ENCODE data around the gene ETNK2. TPM values are rescaled to one million over a fixed set of nuclear protein-coding genes. Genes with fewer than 3 reads are reported as not detected.

The ETNK2 gene
- total RNA-seq, 4 donors from 2014 or later: 6.1 to 21.1 (median 9.5) TPM

- Histone ChIP-seq H3K9me3 (no peaks in the 10 kb centered on the region), H3K36me3 (peaks cover 0 to 29% of the 10 kb centered on the region in 2 donors), H3K4me1 (peaks cover 0 to 56% (median 17%) of the 10 kb centered on the region in 3 donors), H3K27ac (peak overlapping the region in 3 of 4 donors; percentile 30 to 43 (median 43)), H3K4me3 (no peak overlapping the region), H3K27me3 (no peaks in the 10 kb centered on the region)
- no peak for TF ChIP-seq EP300 (IDR thresholded peaks at IDR 0.05)
- no peak for TF ChIP-seq POLR2A (IDR thresholded peaks at IDR 0.05)
- TF ChIP-seq, protein P1, sequence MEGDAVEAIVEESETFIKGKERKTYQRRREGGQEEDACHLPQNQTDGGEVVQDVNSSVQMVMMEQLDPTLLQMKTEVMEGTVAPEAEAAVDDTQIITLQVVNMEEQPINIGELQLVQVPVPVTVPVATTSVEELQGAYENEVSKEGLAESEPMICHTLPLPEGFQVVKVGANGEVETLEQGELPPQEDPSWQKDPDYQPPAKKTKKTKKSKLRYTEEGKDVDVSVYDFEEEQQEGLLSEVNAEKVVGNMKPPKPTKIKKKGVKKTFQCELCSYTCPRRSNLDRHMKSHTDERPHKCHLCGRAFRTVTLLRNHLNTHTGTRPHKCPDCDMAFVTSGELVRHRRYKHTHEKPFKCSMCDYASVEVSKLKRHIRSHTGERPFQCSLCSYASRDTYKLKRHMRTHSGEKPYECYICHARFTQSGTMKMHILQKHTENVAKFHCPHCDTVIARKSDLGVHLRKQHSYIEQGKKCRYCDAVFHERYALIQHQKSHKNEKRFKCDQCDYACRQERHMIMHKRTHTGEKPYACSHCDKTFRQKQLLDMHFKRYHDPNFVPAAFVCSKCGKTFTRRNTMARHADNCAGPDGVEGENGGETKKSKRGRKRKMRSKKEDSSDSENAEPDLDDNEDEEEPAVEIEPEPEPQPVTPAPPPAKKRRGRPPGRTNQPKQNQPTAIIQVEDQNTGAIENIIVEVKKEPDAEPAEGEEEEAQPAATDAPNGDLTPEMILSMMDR (IDR thresholded peaks at IDR 0.05): no peak
- TF ChIP-seq POLR2AphosphoS5 (IDR thresholded peaks at IDR 0.05): no peak
- no peak for ATAC-seq
- 42 to 84% methylated on average over 2 to 4 of the region's 4 CpGs for WGBS, 2 donors (ENCODE audit: low coverage in 1 of 2)
Measured at GRCh38 chr1:204128464-204128963, 23.3 kb downstream of the ETNK2 start.

GRCh38 chr1:204127597-204128242, 24.1 kb downstream of the ETNK2 start:
- no peaks in the 10 kb centered on the region for H3K9me3 ChIP-seq
- peak overlapping the region in 3 of 4 donors; percentile 61 to 69 (median 64) for H3K27ac ChIP-seq
- peaks cover 0 to 37% of the 10 kb centered on the region in 2 donors for H3K36me3 ChIP-seq
- no peak for TF ChIP-seq EP300 (IDR thresholded peaks at IDR 0.05)
- TF ChIP-seq POLR2AphosphoS5 (IDR thresholded peaks at IDR 0.05): peak; percentile 53
- TF ChIP-seq, protein P1 (IDR thresholded peaks at IDR 0.05): peak in 3 of 4 experiments; percentile 85 to 92 (median 88)
- H3K27me3 ChIP-seq: no peaks in the 10 kb centered on the region
- H3K4me1 ChIP-seq: peaks cover 0 to 56% (median 17%) of the 10 kb centered on the region in 3 donors
- WGBS, 2 donors (ENCODE audit: low coverage in 1 of 2): 66 to 67% methylated on average over 3 to 5 of the region's 5 CpGs
- peak; percentile 54 for ATAC-seq
- no peak overlapping the region for H3K4me3 ChIP-seq

DNA sequence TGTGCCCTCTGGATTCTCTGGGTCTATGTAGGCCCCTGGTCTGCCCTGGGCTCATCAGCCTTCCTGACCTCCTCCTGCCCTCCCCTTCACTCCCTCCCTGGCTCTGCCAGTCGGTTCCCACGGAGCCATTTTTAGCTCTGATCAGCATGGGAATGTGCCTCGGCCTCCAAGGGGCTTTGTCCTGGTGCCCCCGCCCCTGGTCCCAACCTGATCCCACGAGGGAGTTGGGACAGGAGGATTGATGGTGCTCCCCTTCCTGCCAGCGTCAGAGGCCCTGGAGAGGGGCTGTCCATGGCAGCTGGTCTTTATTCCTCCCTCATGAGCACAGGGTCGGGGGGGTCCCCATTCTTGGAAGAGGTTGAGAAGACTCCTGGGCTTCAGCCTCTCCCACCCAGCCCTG, 24.9 kb downstream of the ETNK2 start:
- Histone ChIP-seq H3K27ac (peak overlapping the region in 3 of 4 donors; percentile 61 to 69 (median 64)), H3K4me1 (peaks cover 0 to 56% (median 17%) of the 10 kb centered on the region in 3 donors), H3K36me3 (peaks cover 0 to 45% of the 10 kb centered on the region in 2 donors), H3K9me3 (no peaks in the 10 kb centered on the region), H3K4me3 (no peak overlapping the region), H3K27me3 (no peaks in the 10 kb centered on the region)
- WGBS, 2 donors (ENCODE audit: low coverage in 1 of 2): 20 to 33% methylated on average over 1 of the region's 7 CpGs
- TF ChIP-seq POLR2A (IDR thresholded peaks at IDR 0.05) (no peak), EP300 (IDR thresholded peaks at IDR 0.05) (no peak), POLR2AphosphoS5 (IDR thresholded peaks at IDR 0.05) (no peak)
- TF ChIP-seq, protein P1 (IDR thresholded peaks at IDR 0.05): no peak
- no peak for ATAC-seq

DNA sequence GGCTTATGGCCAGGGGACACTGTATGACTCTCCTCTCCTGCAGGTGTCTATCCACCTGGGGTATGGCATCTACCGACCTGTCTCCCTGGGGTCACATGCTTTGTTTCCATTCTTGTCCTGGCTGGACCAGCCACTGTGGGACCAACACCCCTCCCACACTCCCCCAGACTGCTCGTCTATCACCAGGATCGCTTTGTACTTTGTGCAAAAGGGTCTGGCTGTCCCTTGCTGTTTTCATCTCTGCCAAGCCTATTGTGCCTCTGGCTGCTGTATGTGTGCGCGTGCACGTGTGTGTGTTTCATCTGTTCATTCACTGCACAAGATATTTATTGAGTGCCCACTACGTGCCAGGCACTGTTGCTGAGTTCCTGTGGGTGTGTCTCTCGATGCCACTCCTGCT, 25.5 kb downstream of the ETNK2 start:
- ATAC-seq: no peak
- peak overlapping the region in 2 of 4 donors; percentile 61 to 69 for H3K27ac ChIP-seq
- TF ChIP-seq POLR2AphosphoS5 (IDR thresholded peaks at IDR 0.05) (no peak), POLR2A (IDR thresholded peaks at IDR 0.05) (no peak), EP300 (IDR thresholded peaks at IDR 0.05) (no peak)
- TF ChIP-seq, protein P1 (IDR thresholded peaks at IDR 0.05): no peak
- WGBS, 2 donors (ENCODE audit: low coverage in 1 of 2): 66 to 92% methylated on average over 7 of the region's 8 CpGs
- no peaks in the 10 kb centered on the region for H3K9me3 ChIP-seq
- peaks cover 0 to 51% of the 10 kb centered on the region in 2 donors for H3K36me3 ChIP-seq
- H3K27me3 ChIP-seq: no peaks in the 10 kb centered on the region
- H3K4me3 ChIP-seq: no peak overlapping the region
- peaks cover 0 to 53% (median 17%) of the 10 kb centered on the region in 3 donors for H3K4me1 ChIP-seq
